ENCODE results near the gene ENDOV. TPM values are rescaled to one million over a fixed set of nuclear protein-coding genes. Genes with fewer than 3 reads are reported as not detected.

Gene ENDOV
- total RNA-seq, 1 experiment from 2014 or later, result 26.0 TPM

DNA sequence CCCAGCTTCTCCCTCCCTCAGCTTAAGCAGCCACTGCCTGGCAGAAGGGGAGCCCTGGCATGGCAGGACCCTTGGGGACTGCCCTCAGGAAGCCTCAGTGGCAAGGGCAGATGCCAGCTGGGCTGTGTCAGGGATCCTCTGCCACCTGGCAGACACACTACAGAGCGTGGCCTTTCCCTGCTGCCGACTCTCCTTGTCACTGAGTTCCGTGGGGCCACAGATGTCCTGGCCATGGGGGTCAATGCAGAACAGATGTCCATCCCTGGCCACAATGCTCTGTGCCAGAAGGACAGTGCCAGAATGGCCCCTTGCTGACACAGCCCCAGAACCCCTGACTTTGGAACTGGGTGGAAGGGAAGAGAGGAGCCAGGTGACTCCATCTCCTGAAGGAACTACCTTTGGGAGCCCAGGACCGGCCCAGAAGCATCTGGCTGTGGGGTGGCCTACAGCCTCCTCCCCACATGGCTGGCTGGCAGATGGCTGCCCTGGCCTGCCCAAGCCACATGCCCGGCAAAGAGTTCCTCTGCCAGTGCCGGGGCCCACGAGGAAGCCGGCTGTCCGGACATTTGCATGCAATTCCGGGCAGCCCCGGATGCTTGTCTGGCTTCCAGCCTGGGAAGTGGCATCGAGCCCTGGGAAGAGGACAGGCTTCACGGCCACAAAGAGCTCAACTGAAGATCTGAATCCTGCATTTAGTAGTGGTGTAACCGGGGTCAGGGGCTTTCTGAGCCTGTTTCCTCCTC, 37.4 kb downstream of the ENDOV start:
- no peak overlapping the region for H3K4me3 ChIP-seq (ENCODE audit: insufficient read depth, low read depth, low read length)
- H3K27me3 ChIP-seq (ENCODE audit: control insufficient read depth, insufficient read depth, low read length), result no peaks in the 10 kb centered on the region; the same call in 1 of the 2 replicates
- H3K36me3 ChIP-seq (replicated peaks; ENCODE audit: control insufficient read depth, insufficient read depth, low read length), result no peaks in the 10 kb centered on the region
- no peak for DNase-seq

GRCh38 chr17:80453126-80453997, 38.4 kb downstream of the ENDOV start:
- Histone ChIP-seq H3K27me3 (ENCODE audit: control insufficient read depth, insufficient read depth, low read length) (no peaks in the 10 kb centered on the region; the same call in 1 of the 2 replicates), H3K36me3 (replicated peaks; ENCODE audit: control insufficient read depth, insufficient read depth, low read length) (no peaks in the 10 kb centered on the region), H3K4me3 (ENCODE audit: insufficient read depth, low read depth, low read length) (0 out of 2 replicates have a peak overlapping the region, but pooled peaks have one; percentile 95)
- DNase-seq, result no peak

DNA sequence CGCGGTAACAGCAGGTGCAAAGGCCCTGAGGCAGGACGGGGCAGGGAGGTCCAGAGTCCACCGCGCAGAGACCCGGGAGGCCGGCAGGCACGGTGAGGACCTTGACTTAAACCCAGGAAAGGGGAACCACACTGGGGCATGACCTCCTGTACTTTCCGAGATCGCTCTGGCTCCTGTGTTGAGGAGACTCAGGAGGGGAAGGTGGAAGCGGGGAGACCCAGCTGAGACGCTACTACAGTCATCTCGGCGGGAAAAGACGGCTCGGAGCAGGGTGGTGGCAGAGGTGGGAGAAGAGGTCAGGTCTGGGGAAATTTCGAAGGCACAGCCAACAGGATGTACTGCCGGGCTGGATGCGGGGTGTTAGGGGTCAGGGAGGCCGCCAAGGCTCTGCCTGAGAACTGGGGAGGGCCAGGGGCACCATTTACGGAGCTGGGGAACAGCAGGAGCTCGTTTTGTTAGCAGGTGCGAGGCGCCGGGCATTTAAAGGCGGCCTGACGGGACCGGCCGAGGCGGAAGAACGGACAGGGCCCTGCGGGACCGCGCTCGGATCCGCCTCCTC, 39.1 kb downstream of the ENDOV start:
- peak overlapping the region; percentile 95 for H3K4me3 ChIP-seq (ENCODE audit: insufficient read depth, low read depth, low read length)
- H3K27me3 ChIP-seq (ENCODE audit: control insufficient read depth, insufficient read depth, low read length), result no peaks in the 10 kb centered on the region; the same call in 1 of the 2 replicates
- H3K36me3 ChIP-seq (replicated peaks; ENCODE audit: control insufficient read depth, insufficient read depth, low read length), result no peaks in the 10 kb centered on the region
- DNase-seq, result no peak

- Histone ChIP-seq H3K36me3 (replicated peaks; ENCODE audit: control insufficient read depth, insufficient read depth, low read length) (no peaks in the 10 kb centered on the region), H3K4me3 (ENCODE audit: insufficient read depth, low read depth, low read length) (peak overlapping the region; percentile 95), H3K27me3 (ENCODE audit: control insufficient read depth, insufficient read depth, low read length) (no peaks in the 10 kb centered on the region; the same call in 1 of the 2 replicates)
- DNase-seq, result peak; percentile 99
Observed at GRCh38 chr17:80454557-80455335, 39.8 kb downstream of the ENDOV start.

GRCh38 chr17:80455336-80455710, 40.4 kb downstream of the ENDOV start:
- Histone ChIP-seq H3K27me3 (ENCODE audit: control insufficient read depth, insufficient read depth, low read length) (no peaks in the 10 kb centered on the region; the same call in 1 of the 2 replicates), H3K4me3 (ENCODE audit: insufficient read depth, low read depth, low read length) (peak overlapping the region; percentile 95), H3K36me3 (replicated peaks; ENCODE audit: control insufficient read depth, insufficient read depth, low read length) (no peaks in the 10 kb centered on the region)
- peak; percentile 97 for DNase-seq

DNA sequence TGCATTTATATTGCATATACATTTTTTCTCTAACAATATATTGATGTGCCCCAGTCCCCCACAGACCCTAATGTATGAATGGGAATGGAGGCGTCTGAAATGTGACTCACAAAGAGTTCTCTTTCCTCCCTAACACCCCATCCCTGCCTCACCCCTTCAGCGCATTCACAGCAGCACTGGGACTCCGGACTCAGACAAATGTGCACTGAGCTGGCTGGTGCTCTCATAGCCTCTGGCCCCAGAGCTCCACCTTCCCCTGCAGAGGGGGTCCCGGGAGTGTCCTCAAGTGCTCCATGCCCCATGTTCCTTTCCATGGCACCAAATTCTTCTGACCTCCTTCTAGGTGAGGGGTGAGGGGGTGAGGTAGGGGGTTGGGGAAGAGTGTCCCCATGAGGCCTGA, 40.8 kb downstream of the ENDOV start:
- DNase-seq, result peak; percentile 73
- Histone ChIP-seq H3K36me3 (replicated peaks; ENCODE audit: control insufficient read depth, insufficient read depth, low read length) (no peaks in the 10 kb centered on the region), H3K4me3 (ENCODE audit: insufficient read depth, low read depth, low read length) (no peak overlapping the region), H3K27me3 (ENCODE audit: control insufficient read depth, insufficient read depth, low read length) (no peaks in the 10 kb centered on the region; the same call in 1 of the 2 replicates)

DNA sequence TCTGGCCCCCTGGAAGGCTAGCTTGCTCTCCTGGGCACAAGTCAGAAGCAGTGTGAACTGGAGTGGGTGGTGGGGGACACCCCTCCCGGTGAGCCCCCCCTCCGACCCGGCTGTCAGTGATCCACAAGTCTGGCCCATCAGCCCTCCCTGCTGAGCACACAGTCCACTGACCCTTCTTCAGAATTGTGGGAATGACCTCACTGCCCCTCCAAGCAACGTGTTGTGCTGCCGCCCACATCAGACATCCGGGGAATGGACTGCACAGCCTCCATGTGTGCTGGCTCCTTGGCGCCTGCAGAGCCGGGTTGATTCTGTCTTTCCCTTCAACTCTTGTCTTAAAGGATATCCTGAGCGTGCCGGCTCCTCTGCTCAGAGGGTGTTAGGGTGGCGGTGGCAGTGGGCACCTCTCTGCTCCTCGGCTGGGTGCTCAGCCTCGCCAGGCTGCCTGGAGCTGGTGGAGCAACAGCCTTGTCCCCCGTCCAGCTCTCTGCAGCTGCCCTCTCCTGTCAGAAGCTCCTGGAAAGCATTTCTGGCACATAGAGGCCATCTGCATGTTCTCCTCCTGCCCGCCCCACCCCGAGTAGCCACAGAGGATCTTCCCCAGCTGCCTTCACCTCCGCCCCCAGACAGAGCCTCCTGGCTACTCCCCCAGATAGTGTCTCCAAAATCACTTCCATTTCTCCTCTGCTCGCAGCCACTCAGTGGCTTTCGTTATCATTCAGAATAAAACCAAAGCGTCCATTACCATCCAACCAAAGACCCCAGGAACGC, 41.7 kb downstream of the ENDOV start:
- DNase-seq, result no peak
- Histone ChIP-seq H3K36me3 (replicated peaks; ENCODE audit: control insufficient read depth, insufficient read depth, low read length) (no peaks in the 10 kb centered on the region), H3K4me3 (ENCODE audit: insufficient read depth, low read depth, low read length) (no peak overlapping the region), H3K27me3 (ENCODE audit: control insufficient read depth, insufficient read depth, low read length) (no peaks in the 10 kb centered on the region; the same call in 1 of the 2 replicates)

GRCh38 chr17:80457236-80457856, 42.4 kb downstream of the ENDOV start:
- no peaks in the 10 kb centered on the region; the same call in 1 of the 2 replicates for H3K27me3 ChIP-seq (ENCODE audit: control insufficient read depth, insufficient read depth, low read length)

DNA sequence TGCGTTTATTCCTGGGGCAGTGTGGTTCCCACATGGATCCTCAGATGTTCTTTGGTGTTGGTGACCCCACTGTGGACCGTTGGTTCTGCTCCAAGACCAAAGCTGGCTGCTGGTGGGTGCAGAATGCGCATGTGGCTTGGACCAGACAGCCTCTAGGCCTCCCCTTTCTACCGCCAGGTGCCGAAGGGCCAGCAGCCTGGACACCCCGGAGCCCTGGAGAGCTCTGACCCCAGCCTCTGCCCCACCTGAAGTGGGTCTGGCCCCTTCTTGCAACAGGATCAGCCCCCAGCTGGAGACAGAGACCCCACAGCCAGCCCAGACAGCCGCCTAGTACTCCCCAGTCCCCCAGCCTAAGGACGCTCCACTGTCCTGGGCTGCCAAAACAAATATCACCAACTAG, 43.0 kb downstream of the ENDOV start:
- no peaks in the 10 kb centered on the region for H3K36me3 ChIP-seq (replicated peaks; ENCODE audit: control insufficient read depth, insufficient read depth, low read length)

More at GRCh38 chr17:80457236-80457856, 42.4 kb downstream of the ENDOV start:
- no peak overlapping the region for H3K4me3 ChIP-seq (ENCODE audit: insufficient read depth, low read depth, low read length)
- no peak for DNase-seq
- H3K36me3 ChIP-seq (replicated peaks; ENCODE audit: control insufficient read depth, insufficient read depth, low read length), result no peaks in the 10 kb centered on the region

DNA sequence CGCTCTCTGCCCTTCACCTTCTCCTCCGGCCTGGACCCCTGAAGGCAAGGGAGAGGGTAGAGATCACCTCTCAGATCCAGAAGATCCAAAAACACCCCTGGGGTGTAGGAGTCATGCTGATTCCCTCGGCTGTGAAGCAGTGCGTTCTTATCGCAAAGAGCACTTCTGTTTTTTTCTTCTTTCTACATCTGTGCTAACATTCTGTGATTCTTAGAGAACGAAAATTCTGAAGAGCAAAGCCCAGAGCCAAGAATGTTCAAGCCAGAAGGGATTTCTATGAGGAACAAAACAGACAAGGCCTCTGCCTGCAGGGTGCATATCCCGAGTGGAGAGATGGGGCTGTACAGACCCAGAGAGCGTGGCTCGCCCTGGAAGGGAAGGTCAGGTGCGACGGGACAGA, 44.3 kb downstream of the ENDOV start:
- no peaks in the 10 kb centered on the region for H3K36me3 ChIP-seq (replicated peaks; ENCODE audit: control insufficient read depth, insufficient read depth, low read length)
- no peak overlapping the region for H3K4me3 ChIP-seq (ENCODE audit: insufficient read depth, low read depth, low read length)
- no peak for DNase-seq
- no peaks in the 10 kb centered on the region; the same call in 1 of the 2 replicates for H3K27me3 ChIP-seq (ENCODE audit: control insufficient read depth, insufficient read depth, low read length)

More for the DNA sequence above, 43.0 kb downstream of the ENDOV start:
- no peaks in the 10 kb centered on the region; the same call in 1 of the 2 replicates for H3K27me3 ChIP-seq (ENCODE audit: control insufficient read depth, insufficient read depth, low read length)
- no peak overlapping the region for H3K4me3 ChIP-seq (ENCODE audit: insufficient read depth, low read depth, low read length)
- DNase-seq, result no peak

DNA sequence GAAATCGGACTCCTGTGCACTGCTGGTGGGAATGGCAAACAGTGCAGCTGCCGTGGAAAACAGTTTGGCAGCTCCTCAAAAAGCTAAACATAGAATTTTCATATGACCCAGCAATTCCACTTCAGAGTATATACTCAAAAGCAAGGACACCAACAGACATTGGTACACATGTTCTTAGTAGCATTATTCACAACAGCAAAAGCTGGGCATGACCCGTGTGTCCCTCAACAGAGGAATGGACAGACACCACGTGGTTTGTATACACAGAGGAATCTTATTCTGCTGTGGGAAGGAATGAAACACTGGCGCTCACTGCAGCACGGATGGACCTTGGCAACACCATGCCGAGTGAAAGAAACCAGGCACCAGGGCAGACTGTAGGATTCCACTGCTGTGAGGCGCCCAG, 45.5 kb downstream of the ENDOV start:
- H3K4me3 ChIP-seq (ENCODE audit: insufficient read depth, low read depth, low read length), result no peak overlapping the region
- no peak for DNase-seq
- no peaks in the 10 kb centered on the region; the same call in 1 of the 2 replicates for H3K27me3 ChIP-seq (ENCODE audit: control insufficient read depth, insufficient read depth, low read length)
- H3K36me3 ChIP-seq (replicated peaks; ENCODE audit: control insufficient read depth, insufficient read depth, low read length), result no peaks in the 10 kb centered on the region

DNA sequence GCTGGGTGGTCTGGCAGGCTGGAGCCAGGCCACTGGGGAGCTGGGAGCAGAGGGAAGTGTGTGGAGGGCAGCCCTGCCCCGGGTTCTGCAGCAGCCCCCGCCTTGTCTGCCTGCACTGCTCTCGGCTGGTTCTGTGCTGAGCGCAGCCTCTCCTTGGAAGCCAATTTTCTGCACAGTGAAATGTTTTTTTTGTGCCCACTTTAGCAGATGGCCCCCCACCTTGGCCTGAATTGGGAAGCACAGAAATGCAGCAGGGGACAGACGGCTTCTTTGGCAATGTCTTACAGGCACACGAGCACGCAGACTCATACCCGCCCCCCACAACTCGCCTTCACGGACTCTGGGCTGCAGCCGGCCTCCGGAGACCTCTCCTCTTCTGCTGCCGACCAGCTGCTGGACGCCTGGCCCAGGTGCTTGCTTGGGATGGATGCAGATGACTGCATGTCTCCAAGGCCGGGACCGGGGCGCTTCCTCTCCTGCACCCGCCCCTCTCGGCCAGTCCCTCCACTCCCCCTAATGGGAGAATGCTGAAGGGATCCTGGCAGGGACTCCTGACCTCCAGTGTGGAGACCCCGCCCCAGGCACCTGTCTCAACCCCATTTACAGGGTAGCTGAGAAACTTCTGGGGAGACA, 46.7 kb downstream of the ENDOV start:
- DNase-seq, result peak; percentile 85

More for the DNA sequence above, 46.7 kb downstream of the ENDOV start:
- H3K4me3 ChIP-seq (ENCODE audit: insufficient read depth, low read depth, low read length), result no peak overlapping the region
- H3K36me3 ChIP-seq (replicated peaks; ENCODE audit: control insufficient read depth, insufficient read depth, low read length), result no peaks in the 10 kb centered on the region
- H3K27me3 ChIP-seq (ENCODE audit: control insufficient read depth, insufficient read depth, low read length), result no peaks in the 10 kb centered on the region; the same call in 1 of the 2 replicates

Measured in H7 (cell line).